ENCODE data around the gene MCTP2.

The MCTP2 gene

GRCh38 chr15:94230883-94231722, at the start of gene MCTP2:
TSS of gene MCTP2 (plus strand) at chr15:94231561. CDS start at chr15:94298266, 66,705 bp downstream.
- no peak for DNase-seq

GRCh38 chr15:94182883-94183282, 48.5 kb upstream of the MCTP2 start:
- DNase-seq, result no peak

DNA sequence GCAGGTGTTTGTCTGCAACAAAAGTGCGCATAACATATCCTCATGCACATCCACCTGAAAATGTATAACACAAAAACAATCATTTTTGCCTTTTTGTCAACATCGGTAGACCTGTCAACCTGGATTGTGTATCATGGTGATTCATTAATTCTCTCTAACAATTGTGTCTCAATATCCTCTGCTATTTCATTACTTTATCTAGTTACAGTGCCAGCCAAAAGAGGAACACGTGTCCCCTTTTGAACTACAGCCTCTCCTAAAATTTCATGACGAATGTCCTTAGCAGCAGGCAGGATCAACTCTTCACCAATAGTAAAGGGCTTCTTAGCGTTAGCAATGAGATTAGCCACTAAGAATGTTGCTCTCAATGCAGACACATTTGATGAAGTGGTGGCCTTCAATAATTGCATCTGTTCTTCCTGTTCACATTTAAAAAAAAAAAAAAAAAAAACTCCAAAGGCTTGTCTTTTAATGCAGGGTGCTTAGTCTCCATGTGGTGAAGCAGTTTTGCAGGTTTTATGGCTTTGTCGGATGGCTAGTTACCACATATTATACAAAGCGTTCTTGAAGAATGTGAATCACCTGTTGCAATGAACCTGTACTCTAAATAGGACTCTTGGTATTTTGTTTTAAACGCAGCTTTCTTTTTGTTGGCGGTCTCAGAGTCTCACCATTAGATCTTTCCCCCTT, 45.7 kb upstream of the MCTP2 start:
- DNase-seq, result no peak

DNA sequence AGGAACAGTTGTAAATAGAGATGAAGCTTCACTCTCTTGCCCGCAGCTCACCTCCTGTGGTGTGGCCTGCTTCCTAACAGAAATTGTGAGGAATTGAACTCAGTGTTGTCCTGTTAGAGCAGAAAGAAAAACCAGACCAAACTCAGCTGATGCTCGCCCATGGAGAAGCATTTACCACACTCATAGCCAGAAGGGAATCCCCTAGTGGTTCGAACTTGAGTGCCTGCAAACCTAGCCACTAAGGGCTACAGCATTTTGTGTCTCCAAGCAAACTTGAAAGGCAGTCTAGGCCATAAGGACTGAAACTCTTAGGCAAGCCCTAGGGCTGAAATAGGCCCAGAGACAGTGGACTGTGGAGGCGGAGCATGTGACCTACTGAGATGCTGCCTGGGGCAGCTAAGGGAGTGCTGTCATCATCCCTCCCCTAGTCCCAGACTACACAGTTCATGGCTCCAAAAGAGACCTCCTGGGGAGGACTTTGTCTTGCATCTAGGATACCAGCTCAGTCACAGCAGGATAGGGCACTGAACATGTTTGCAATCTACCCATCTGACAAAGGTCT, 44.5 kb upstream of the MCTP2 start:
- no peak for DNase-seq

DNA sequence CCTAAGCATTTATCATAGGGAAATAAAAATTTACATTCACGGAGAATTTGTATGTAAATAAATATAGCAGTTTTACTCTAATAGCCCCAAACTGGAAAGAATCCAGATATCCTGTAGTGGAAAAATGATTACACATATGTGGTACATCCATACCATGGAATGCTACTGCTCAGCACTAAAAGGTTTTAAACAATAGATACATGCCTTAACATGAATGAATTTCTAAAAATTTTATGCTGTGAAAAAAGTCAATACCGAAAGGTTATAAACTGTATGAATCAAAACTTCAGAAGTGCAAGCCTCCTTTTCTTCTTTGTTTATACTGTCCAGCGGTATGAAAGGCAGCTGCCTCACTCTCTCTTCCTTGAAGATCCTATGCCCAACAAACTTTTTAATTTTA, 37.5 kb upstream of the MCTP2 start:
- no peak for DNase-seq

DNA sequence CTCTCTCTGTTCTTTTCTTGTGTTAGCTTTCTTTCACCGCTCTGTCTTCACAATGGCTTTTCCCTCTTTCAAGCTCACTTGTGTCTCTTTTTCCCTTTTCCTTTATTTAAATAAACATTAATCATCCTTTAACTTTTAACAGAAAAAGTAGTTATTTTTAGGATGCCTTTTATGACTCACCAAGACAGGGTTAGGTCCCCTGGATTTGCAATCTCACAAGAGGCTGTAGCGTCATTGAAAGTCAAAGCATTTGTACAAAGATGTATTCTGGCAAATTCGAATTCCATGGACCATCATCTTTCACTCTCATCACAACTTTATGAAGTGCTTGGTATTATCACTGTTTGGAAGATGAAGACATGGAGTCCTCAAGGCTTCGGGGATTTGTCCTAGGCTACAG, 34.8 kb upstream of the MCTP2 start:
- DNase-seq, result no peak

- no peak for DNase-seq
Measured at GRCh38 chr15:94198633-94199032, 32.7 kb upstream of the MCTP2 start.

GRCh38 chr15:94199725-94200124, 31.6 kb upstream of the MCTP2 start:
- DNase-seq, result no peak

DNA sequence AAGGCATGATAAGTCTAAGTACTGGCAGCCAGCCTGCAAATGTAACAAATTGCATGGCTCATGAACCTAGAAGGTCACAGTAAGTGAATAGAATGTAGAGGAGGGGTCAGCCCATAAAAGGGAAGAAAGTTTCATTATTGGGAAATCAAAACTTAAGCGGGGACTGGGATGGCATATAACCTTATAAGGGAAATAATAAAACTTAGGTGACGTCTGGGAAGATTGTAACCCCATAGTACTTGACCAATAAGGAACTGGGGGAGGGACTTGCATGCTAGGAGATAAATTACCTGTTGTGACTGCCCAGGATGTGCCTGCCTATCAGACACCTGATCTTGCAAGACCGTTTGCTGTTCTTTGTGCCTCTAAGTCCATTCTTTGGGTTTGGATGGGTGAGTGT, 28.1 kb upstream of the MCTP2 start:
- DNase-seq, result no peak

GRCh38 chr15:94205366-94205765, 26.0 kb upstream of the MCTP2 start:
- no peak for DNase-seq

GRCh38 chr15:94206463-94207167, 24.7 kb upstream of the MCTP2 start:
- no peak for DNase-seq

DNA sequence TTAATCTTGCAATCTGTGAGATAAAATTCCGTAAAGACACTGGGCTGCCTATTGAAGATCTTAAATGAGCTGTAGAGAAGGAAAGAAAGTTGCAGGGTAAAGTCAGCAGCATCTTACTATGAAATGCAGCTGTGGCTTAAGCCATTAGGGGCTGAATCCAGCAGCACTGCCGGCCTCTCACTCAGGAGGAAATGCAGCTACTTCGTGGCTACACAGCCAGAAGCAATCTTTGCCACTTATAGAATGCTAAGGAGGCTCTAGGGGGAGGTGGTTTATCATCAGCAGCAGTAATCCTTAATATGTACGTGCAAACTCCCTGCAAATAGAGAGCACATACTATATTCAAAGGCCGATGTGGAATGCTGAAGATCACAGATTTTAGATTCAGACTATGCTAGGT, 19.1 kb upstream of the MCTP2 start:
- no peak for DNase-seq

GRCh38 chr15:94225616-94226015, 5.7 kb upstream of the MCTP2 start:
- no peak for DNase-seq

DNA sequence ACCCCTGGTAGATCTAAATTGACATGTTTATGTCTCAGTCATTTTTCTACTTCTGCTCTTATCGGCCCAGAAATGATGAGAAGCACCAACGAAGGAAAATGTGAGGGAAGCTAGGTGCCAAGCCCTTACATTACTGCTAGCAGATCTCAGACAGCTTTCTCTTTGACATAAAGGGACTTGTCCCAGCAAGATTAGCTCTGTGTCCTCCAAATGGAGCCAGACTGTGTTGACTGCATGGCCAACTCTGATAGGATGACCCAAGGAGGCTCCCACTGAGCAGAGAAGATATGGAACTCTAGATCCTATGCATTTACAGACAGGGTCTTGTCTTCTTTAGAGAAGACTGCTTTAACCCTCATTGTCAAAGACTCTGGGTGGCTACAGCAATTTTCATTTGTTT, 2.8 kb upstream of the MCTP2 start:
- DNase-seq, result no peak

DNA sequence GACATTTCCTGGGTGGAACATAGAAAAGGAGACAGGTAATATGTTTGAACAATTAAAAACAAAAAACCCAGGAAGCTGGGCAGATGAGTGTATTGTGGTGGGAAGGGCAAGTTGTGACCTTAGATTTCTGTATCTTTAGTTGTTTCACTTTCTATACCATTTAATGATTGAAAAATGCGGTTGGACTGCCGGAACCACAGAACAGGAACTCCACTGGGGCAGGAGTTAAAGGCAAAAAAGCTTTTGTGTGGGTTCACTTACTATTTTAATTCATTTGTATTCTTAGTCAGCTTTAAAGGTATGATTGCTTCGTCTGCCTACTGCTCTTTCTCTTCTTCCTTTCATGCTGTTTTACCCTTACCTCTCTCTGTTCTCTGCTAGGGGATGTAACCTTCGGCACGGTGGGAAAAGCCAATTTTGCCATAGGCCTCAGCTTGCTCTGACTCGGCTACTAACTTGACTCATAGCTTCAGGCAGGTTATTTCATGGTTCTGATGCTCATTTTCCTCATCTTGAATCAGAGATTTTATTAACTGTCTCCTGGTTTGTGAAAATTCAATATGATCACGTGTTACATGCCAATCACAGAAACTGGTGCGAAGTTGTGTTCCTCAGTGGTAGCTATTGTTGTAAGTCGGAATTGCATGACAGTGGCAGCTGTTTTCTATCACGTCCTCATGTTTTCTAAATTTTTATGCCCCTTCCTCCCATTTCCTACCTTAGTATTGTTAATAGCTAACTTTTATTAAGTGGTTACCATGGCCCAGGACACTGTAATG, 1.6 kb upstream of the MCTP2 start:
- no peak for DNase-seq

DNA sequence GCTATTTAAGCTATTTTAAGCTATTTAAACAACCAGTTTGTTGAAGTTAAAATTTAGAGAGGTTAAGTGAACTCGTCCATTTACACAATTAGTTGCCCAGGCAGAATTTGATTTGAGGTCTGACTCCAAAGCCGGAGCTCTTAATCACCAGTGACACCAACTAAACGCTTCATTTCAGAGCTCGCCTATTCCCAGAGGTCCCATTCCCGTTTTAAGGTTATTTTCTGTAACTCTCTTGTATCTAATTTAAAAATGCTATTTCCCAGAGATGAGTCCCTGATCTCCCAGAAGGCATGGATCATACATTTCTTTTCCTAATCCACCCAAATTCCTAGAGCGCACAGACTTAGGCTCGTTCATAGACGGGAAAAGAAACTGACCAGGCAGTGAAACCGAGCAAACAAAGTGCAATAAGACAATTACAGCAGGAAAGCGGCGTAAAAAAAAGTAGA, 904 bp upstream of the MCTP2 start:
- DNase-seq, result no peak

- DNase-seq, result no peak
Measured at GRCh38 chr15:94231723-94232468, 535 bp downstream of the MCTP2 start.

GRCh38 chr15:94233441-94233840, 2.1 kb downstream of the MCTP2 start:
- no peak for DNase-seq

DNA sequence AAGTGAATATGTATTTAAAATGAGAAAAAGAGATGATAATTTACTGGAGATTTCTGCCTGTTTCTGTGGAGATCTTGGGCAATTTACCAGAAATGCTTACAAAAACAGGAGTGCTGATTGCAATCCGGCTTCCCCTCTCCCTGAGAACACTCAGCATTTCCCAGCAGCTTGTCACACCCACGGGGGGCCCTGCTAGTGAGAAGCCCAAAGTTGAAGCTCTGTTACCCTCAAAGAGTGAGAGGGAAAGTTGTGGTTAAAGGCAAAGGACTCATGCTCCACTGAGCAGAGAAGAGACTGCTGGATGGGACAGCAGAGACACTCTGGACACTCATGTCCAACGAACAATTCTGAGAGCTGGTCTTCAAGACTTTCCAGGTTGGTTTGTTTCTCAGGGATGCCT, 2.9 kb downstream of the MCTP2 start:
- no peak for DNase-seq

DNA sequence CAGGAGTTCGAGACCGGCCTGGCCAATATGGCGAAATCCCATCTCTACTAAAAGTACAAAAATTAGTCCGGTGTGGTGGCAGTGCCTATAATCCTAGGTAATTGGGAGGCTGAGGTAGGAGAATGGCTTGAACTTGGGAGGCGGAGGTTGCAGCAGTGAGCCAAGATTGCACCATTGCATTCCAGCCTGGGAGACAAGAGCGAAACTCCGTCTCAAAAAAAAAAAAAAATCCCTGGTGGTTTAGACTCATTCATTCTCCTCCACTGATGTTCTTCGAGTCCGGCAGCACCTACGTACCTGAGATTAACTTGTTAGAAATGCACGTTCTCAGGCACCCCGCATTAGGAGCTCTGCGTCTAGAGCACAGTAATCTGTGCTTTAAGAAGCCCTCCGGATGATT, 3.7 kb downstream of the MCTP2 start:
- DNase-seq, result no peak

DNA sequence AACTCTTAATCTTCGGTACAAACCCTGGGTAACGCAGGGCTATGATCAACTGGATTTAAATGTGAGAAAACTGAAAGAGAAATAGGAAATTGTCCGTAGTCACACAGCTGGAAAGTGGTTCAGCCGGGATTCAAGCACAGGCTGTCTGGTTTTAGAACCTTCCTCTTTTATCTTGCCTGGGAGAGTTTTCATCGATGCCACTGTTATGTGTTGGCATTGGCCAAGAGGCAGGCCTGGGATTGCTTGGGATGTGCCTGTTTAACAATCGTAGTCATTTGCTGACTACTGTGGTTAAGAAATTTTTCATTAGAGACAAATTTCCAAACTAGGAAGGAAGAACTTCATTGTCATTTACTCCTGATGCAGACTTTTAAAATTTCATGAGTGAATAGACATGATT, 4.3 kb downstream of the MCTP2 start:
- DNase-seq, result no peak

DNA sequence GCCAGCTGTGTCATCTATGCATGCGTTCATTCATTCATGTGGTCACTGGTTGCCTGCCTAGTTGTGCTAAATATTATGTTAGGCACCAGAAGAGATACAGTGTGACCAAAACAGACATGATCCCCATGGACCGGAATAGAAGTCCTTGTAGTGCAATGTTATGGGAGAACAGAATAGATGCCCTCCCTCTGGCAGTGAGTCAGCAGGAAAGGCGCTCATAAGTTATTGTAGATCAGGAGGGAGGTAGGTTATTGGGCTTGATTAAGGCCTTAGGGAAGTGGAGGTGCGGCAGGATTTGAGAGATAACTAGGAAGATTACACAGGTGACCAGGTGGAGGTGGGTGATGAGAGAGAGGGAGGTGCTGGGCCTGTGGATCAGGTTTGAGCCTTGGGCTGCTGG, 5.2 kb downstream of the MCTP2 start:
- DNase-seq, result no peak

All from SHP77 treated with DMSO at 0.1 percent for 48 hours (cell line).